SK-N-MC (cell line): ENCODE results near the gene METTL16.

Source experiments
- DNase-seq: peaks from one replicate; pipeline ENCODE4 v3.0.0-alpha.2; 2011; ENCODE audit warnings: low read depth, low spot score
- H3K27ac ChIP-seq: fragments of 200-600 bp; sonication (generic); 2 replicates; pipeline ENCODE4 v1.5.1; 2016; ENCODE audit warnings: mixed run types
- H3K36me3 ChIP-seq: fragments of 200-600 bp; sonication (generic); 2 replicates; pipeline ENCODE4 v1.6.1; 2017; ENCODE audit warnings: antibody characterized with exemption, low read length, mixed read lengths; ENCODE audit not compliant: insufficient read depth
- H3K4me3 ChIP-seq: fragments of 200-600 bp; sonication (generic); 2 replicates; pipeline ENCODE4 v1.5.1; 2016
- H3K9ac ChIP-seq: fragments of 200-600 bp; sonication (generic); 2 replicates; pipeline ENCODE4 v1.8.0; 2017; ENCODE audit warnings: mixed run types, mixed read lengths; ENCODE audit not compliant: insufficient read length
- H3K9me3 ChIP-seq: fragments of 200-600 bp; sonication (generic); 2 replicates; pipeline ENCODE4 v1.6.1; 2017; ENCODE audit warnings: low read depth, mild to moderate bottlenecking, antibody characterized with exemption, low read length, moderate library complexity, mixed read lengths
- EZH2 ChIP-seq: fragments of 200-600 bp; sonication (generic); IDR thresholded peaks from one replicate; pipeline ENCODE4 v1.6.1; 2017; ENCODE audit warnings: antibody characterized with exemption
- FOXP2 ChIP-seq: optimal IDR thresholded peaks from 2 replicates; pipeline ENCODE3; 2011; ENCODE audit warnings: mild to moderate bottlenecking, moderate library complexity; ENCODE audit not compliant: insufficient read depth; ENCODE audit errors: extremely low read length, control extremely low read depth
- POLR2AphosphoS5 ChIP-seq: IDR thresholded peaks from 2 replicates; pipeline ENCODE4 v1.6.1; 2012; ENCODE audit warnings: mild to moderate bottlenecking, low read depth, low read length, borderline replicate concordance

The METTL16 gene

DNA sequence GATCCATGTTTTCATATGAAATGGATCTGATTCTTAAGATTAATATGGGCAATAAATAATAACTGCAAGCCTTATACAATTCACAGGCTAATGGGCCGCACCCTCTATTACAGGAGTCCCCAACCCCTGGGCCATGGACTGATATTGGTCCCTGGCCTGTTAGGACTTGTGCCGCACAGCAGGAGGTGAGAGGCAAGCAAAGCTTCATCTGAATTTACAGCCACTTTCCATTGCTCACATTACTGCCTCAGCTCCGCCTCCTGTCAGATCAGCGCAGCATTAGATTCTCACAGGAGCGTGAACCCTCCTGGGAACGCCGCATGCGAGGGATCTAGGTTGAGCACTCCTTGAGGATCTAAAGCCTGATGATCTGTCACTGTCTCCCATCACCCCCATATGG, 26.8 kb downstream of the METTL16 start:
- Histone ChIP-seq H3K36me3 (0 out of 2 replicates have a peak, but pooled peaks cover 2% of the 10 kb centered on the region), H3K9me3 (no peaks in the 10 kb centered on the region), H3K4me3 (no peak overlapping the region), H3K9ac (no peak overlapping the region), H3K27ac (no peak overlapping the region)
- TF ChIP-seq EZH2 (no peak), FOXP2 (no peak), POLR2AphosphoS5 (no peak)
- no peak for DNase-seq

DNA sequence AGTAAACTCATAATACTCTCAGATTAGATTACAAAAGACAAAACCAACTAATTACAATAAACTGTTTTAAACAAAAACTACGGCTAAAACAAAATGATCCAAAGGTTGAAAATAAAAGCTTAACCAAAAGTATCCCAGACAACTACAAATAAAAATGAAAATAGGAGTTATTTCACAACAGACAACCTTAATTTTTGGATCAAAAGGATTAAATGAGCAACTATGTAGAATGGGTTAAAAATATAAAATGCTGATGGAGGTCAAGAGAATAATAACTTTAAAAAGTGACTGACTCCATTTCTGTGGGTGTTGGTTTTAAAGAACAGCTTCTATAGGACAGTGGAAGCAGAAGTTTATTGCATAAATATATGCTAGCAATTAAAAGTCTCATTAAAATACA, 28.6 kb downstream of the METTL16 start:
- DNase-seq, result no peak
- no peak for TF ChIP-seq FOXP2
- Histone ChIP-seq H3K9me3 (no peaks in the 10 kb centered on the region), H3K36me3 (0 out of 2 replicates have a peak, but pooled peaks cover 3% of the 10 kb centered on the region), H3K4me3 (no peak overlapping the region), H3K9ac (no peak overlapping the region), H3K27ac (no peak overlapping the region)

GRCh38 chr17:2482218-2482617, 29.5 kb downstream of the METTL16 start:
- Histone ChIP-seq H3K36me3 (peaks cover 8% of the 10 kb centered on the region; the same call in 1 of the 2 replicates), H3K9me3 (no peaks in the 10 kb centered on the region), H3K27ac (no peak overlapping the region), H3K9ac (no peak overlapping the region), H3K4me3 (no peak overlapping the region)
- TF ChIP-seq POLR2AphosphoS5 (no peak), EZH2 (no peak)
- no peak for DNase-seq

GRCh38 chr17:2481760-2482159, 29.9 kb downstream of the METTL16 start:
- TF ChIP-seq FOXP2 (no peak), POLR2AphosphoS5 (no peak)
- H3K36me3 ChIP-seq, result peaks cover 7% of the 10 kb centered on the region; the same call in 1 of the 2 replicates
- no peak overlapping the region for H3K27ac ChIP-seq
- DNase-seq, result no peak
- H3K4me3 ChIP-seq, result no peak overlapping the region
- no peak overlapping the region for H3K9ac ChIP-seq
- H3K9me3 ChIP-seq, result no peaks in the 10 kb centered on the region

DNA sequence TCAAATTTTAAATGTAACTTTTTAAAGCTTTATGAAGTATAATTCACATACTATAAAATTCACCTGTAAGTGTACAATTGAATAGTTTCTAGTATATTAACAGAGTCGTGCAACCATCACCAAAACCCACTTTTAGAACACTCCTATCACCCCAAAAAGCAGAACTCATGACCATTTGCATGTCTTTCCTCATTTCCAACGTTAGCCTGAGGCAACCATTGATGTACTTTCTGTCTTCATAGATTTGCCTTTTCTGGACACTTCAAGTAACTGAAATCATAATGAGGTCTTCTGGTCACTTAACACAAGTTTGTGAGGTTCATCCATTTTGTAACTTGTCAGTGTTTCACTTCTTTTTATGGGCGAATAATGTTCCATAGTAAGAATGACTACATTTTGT, 33.2 kb downstream of the METTL16 start:
- Histone ChIP-seq H3K4me3 (no peak overlapping the region), H3K36me3 (peaks cover 32% of the 10 kb centered on the region), H3K9ac (no peak overlapping the region), H3K27ac (no peak overlapping the region), H3K9me3 (no peaks in the 10 kb centered on the region)
- DNase-seq, result no peak
- TF ChIP-seq FOXP2 (no peak), EZH2 (no peak), POLR2AphosphoS5 (no peak)

GRCh38 chr17:2475056-2475455, 36.6 kb downstream of the METTL16 start:
- Histone ChIP-seq H3K27ac (no peak overlapping the region), H3K9me3 (no peaks in the 10 kb centered on the region), H3K36me3 (peaks cover 56% of the 10 kb centered on the region), H3K4me3 (no peak overlapping the region), H3K9ac (no peak overlapping the region)
- DNase-seq, result no peak
- TF ChIP-seq EZH2 (no peak), POLR2AphosphoS5 (no peak), FOXP2 (no peak)

GRCh38 chr17:2474371-2474770, 37.3 kb downstream of the METTL16 start:
- Histone ChIP-seq H3K9me3 (no peaks in the 10 kb centered on the region), H3K36me3 (peaks cover 63% of the 10 kb centered on the region), H3K27ac (no peak overlapping the region), H3K9ac (no peak overlapping the region), H3K4me3 (no peak overlapping the region)
- TF ChIP-seq POLR2AphosphoS5 (no peak), FOXP2 (no peak), EZH2 (no peak)
- no peak for DNase-seq

GRCh38 chr17:2468270-2468669, 43.4 kb downstream of the METTL16 start:
- no peak for DNase-seq
- Histone ChIP-seq H3K36me3 (peaks cover 61% of the 10 kb centered on the region), H3K27ac (no peak overlapping the region), H3K4me3 (no peak overlapping the region), H3K9ac (no peak overlapping the region), H3K9me3 (no peaks in the 10 kb centered on the region)
- TF ChIP-seq EZH2, result no peak
- TF ChIP-seq POLR2AphosphoS5, result no peak
- no peak for TF ChIP-seq FOXP2

- Histone ChIP-seq H3K9ac (no peak overlapping the region), H3K4me3 (no peak overlapping the region), H3K36me3 (peaks cover 63% of the 10 kb centered on the region), H3K27ac (no peak overlapping the region), H3K9me3 (no peaks in the 10 kb centered on the region)
- no peak for DNase-seq
- TF ChIP-seq FOXP2, result no peak
- TF ChIP-seq POLR2AphosphoS5, result no peak
- no peak for TF ChIP-seq EZH2
These were observed 44.8 kb downstream of the METTL16 start for GRCh38 chr17:2466931-2467330.

DNA sequence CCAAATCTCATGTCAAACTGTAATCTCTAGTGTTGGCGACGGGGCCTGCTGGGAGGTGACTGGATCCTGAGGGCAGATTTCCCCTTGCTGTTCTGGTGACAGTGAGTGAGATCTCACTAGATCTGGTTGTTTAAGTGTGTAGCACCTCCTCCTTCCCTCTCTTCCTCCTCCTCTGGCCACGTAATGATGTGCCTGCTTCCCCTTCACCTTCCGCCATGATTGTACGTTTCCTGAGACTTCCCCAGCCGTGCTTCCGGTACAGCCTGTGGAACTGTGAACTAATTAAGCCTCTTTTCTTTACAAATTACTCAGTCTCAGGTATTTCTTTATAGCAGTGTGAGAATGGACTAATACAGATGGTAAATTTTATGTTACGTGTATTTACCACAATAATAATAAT, 49.2 kb downstream of the METTL16 start:
- Histone ChIP-seq H3K9me3 (no peaks in the 10 kb centered on the region), H3K36me3 (peaks cover 42% of the 10 kb centered on the region), H3K4me3 (no peak overlapping the region), H3K27ac (no peak overlapping the region), H3K9ac (no peak overlapping the region)
- no peak for TF ChIP-seq FOXP2
- TF ChIP-seq POLR2AphosphoS5, result no peak
- no peak for TF ChIP-seq EZH2
- DNase-seq, result no peak
